ENCODE results near the gene RIGI. TPM values are rescaled to one million over a fixed set of nuclear protein-coding genes. Genes with fewer than 3 reads are reported as not detected.
"Not testable (repeated sequence)": the region's sequence is repeated elsewhere in the genome, so short reads cannot be mapped to it uniquely, and the experiment has no call there.

RIGI gene
- total RNA-seq, result 11.1 and 12.6 TPM in 2 replicates

DNA sequence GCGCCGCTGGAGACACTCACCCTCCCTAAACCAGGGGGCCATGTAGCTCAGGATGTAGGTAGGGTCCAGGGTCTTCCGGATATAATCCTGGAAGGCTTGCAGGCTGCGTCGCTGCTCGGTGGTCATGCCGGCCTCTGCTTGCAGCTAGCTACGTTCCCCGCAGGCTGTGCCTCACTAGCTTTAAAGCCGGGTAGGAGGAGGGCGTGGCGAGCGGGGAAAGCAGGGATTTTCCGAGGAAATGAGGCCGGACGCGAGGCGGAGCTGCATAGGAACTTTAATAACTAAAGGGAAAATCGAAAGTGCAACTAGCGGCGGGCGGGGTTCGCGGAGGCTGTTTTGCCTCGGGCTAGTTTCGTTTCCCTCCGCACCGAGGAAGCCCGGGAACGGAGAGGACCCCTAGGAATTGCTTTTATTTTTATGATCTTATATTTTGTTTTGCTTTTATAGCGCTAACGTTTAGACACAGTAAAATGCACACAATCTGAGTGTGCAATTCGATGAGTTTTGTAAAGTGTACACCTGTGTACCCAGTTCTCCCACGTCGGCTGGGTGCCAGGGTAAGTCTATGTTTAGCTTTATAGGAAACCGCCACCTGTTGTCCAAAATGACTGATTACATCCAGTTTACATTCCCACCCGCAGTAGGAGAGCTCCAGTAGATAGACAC, at the start of gene RIGI:
Gene RIGI (minus strand): TSS at position 156 of the 666 bp plus-strand sequence. CDS start 30 bp downstream, at position 126.
- peak; percentile 97 for DNase-seq (ENCODE audit: low read depth in 2 of 2)

DNA sequence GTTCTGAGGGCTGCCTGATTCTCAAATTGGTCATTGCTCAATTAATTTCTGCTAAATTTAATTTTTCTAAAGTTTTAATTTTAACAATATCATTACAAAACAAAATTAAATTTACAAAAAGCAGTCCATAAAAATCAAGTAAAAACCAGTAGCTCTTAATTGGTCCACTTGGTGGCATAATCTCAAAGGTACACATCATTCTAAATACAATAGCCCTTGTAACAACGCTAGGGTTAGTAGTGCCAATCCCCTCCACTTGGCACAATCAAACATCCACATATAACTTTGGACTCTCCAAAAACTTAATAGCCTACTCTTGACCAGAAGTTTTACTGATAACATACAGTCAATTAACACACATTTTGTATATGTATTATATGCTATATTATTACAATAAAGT, 48.9 kb upstream of the RIGI start:
- no peak for DNase-seq (ENCODE audit: low read depth in 2 of 2)

DNA sequence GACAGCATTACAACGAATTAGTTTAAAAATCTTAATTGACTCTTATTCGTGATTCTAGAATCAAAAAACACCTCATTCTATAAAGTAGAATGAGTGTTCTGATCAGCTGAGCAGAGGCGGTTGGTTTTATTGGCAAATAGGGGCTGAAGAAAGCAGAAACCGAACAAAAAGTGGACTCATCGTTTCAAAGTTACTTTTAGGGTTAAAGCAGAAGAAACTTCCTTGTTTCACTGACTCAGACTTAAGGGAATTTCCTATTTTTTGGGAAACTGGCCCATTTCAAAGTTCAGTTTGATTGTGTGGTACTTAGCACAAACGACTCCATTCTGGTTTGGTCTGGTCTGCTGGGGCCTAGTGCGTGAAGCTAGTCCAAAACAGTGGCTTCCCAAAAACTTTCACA, 47.8 kb upstream of the RIGI start:
- no peak for DNase-seq (ENCODE audit: low read depth in 2 of 2)

- DNase-seq (ENCODE audit: low read depth in 2 of 2), result peak; percentile 93 to 94
Observed at GRCh38 chr9:32572900-32573523, 47.0 kb upstream of the RIGI start, which contains the start of gene NDUFB6. Gene NDUFB6, minus strand, starts transcription at chr9:32573159. Its CDS starts 99 bp downstream, at chr9:32573060.

DNA sequence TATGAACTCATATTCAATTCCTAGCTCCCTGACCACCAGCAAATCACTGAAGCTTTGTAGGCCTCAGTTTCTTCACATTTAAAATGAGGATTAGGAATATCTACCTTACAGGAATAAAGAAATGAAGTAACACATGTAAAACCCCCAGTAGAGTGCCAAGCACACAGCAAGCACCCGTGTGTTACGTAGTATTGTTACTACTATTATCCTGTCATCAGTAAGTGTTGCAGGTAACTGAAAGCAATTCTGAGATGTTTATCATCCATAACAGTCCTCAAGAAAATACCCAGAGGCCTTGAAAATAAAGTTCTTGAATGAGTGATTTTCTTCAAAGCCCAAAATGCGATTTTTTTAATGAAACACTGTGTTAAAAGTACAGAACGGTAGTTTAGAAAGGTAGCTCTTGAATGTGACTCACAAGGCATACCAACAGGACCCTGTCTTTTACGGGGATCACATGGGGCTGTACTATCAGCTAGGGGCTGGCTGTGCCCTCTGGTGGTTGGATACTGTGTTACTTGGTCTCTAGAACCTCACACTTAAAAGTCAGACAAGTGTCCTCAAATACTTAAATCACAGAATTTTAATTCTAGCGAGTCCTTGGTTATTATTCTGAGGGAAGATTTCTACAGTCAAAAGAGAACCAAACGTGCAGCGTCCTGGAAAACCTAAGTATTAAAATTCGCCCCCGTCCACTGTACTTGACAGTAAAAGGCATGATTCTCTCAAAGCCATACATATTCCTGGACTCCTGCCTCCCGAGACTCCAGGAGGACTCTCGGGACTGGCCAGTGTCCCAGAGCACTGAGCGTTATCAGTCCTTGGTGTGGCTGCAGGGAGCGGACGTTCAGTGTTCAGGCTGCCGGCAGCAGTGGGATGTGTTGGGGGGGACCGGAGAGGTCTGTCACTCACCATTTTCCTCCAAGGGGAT, 46.2 kb upstream of the RIGI start:
- peak; percentile 86 to 88 for DNase-seq (ENCODE audit: low read depth in 2 of 2)

DNA sequence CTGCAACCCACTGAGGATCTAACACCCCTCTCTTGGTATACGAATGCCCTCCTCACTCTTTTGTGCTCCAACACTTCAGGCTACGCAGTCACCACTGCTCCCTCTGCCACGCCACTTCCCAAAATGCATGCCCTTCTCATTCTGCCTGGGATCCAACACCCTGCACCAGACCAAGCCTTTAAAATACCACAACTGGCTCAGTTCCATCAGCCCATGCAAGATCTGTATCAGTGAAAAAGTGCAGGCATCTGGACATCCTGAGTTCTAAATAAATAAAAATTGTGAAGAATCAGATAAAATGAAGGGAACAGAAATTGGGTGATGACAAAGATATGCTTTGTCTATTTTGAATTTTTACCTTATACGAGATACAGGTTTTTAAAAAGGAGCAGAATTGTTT, 44.3 kb upstream of the RIGI start:
- no peak for DNase-seq (ENCODE audit: low read depth in 2 of 2)

GRCh38 chr9:32566770-32567169, 40.8 kb upstream of the RIGI start:
- DNase-seq (ENCODE audit: low read depth in 2 of 2), result no peak

- no peak for DNase-seq (ENCODE audit: low read depth in 2 of 2)
Observed at GRCh38 chr9:32565967-32566366, 40.0 kb upstream of the RIGI start.

GRCh38 chr9:32558408-32558934, 32.5 kb upstream of the RIGI start:
- DNase-seq (ENCODE audit: low read depth in 2 of 2), result peak in 1 of 2 donors; percentile 42

DNA sequence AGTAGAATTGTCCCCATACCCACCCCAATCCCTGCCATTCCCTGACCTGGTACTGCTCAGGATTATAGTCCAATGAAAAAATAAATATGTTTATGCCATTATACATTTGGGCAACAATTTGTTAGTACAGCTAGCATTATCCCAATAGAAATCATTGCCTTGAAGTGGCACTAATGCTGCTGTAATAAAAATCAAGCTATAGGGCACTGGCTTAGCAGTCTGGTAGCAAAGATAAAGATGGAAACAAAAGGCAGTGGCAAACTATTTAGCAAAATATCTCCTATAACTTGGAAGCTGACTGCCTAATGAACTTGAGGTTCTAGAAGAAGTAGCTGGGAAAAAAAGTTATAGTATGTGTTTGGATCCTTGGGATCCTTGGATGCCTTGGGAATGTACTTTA, 28.6 kb upstream of the RIGI start:
- DNase-seq (ENCODE audit: low read depth in 2 of 2), result no peak

DNA sequence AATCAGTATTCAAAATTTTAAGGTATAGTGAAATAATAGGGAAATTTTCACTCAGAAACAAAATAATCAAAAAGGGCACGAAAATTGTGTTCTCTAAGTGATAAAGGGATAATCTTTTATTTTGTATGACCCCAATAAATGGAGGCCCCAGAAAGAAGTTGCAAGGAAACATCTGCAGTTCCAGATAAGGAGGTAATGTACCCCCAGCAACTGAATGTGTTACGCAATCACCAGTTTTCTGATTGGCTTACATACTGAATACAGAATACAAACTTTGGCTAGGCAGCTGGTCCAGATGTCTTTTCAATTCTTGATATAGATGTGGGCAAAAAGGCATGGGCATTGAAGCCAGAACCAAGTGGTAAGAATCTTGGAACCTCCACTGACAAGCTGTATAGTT, 28.1 kb upstream of the RIGI start:
- DNase-seq (ENCODE audit: low read depth in 2 of 2), result peak; percentile 8 to 22

- DNase-seq (ENCODE audit: low read depth in 2 of 2), result peak; percentile 94 to 95
Observed at GRCh38 chr9:32552172-32552872, 26.3 kb upstream of the RIGI start, which contains the start of the genes SMIM27 and TOPORS. Gene SMIM27, plus strand, starts transcription at chr9:32552327. Its CDS starts 108 bp downstream, at chr9:32552435. Gene TOPORS, minus strand, starts transcription at chr9:32552586. Its CDS starts 150 bp downstream, at chr9:32552436.

GRCh38 chr9:32551276-32552051, 25.5 kb upstream of the RIGI start:
- peak; percentile 44 to 50 for DNase-seq (ENCODE audit: low read depth in 2 of 2)

DNA sequence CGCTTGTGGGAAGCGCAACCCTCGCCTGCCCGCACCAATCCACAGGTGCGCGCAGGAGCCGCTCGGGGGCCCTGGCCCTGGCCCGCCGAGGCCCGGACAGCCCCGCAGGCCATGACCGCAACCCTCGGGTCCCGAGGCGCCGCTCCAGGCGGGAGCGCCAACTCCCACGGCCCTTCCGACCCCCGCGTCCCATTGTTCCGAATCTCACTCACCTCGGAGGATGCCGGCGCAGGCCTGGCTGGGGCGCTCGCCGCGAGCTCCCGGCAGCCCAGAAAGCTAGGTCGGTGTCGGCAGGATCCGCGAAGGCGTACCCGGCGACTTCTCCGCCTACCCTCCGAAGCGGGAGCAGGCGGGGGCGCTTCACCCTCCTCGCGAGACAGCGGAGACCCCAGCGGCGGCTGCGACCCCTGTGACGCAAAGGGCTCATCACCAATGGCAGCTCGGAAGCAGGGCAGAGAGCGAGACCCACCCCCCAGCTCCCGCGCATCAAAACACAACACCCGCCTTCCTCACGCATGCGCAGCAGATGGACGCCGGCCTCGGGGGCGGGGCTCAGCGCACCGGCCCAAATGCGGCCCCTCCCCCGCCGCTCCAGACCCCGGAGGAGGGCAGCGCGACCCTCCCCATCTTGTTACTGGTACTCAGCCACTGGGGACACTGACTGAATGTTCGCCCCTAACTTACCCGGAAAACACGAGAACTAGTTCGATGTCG, 24.7 kb upstream of the RIGI start:
- peak; percentile 96 to 98 for DNase-seq (ENCODE audit: low read depth in 2 of 2)

GRCh38 chr9:32550150-32550561, 24.2 kb upstream of the RIGI start:
- peak; percentile 50 to 67 for DNase-seq (ENCODE audit: low read depth in 2 of 2)

DNA sequence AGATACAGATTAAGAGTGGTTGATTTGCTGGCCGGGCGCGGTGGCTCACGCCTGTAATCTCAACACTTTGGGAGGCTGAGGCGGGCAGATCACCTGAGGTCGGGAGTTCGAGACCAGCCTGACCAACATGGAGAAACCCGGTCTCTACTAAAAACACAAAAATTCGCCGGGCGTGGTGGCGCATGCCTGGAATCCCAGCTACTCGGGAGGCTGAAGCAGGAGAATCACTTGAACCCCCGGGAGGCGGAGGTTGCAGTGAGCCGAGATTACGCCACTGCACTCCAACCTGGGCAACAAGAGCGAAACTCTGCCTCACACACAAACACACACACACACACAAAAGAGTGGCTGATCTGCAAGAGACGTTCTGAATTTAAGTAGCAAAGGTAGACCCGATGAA, 22.2 kb upstream of the RIGI start:
- DNase-seq (ENCODE audit: low read depth in 2 of 2), result not testable (repeated sequence)

DNA sequence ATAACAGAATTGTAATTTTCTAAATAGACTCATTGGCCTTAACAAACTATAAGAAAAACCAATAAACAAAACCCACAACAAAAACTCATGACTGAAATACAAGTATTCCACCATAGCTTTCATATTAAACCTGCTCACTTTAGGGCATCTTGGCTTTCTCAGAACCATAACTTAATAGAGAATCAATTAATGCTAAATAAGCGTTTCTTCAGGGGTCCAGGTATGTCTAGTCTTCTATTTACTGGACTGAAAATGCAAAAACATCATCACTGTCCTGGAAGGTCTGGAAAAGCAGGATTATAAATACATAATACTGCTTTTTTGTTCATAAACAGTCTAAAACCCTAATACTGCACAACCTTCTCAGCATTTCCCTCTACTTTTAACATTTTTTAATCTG, 19.9 kb upstream of the RIGI start:
- DNase-seq (ENCODE audit: low read depth in 2 of 2), result no peak

DNA sequence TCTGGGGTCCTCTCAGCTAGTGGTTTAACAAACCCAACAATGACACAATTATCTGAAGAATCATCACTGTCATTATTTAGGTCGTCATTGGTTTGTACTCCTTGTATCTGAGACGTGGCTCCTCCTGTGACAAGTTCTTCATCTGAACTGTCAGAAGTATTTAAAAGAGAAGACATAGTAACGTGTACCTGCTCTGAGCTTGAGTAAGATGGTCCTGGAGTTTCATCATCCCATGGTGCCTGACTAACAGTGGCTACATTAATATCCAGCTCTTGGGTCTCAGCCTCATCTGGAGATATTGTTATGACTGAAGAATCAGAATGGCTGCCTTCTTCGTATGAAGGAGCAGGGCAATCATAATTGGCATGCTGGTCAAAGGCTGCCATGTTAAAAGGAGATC, 17.1 kb upstream of the RIGI start:
- no peak for DNase-seq (ENCODE audit: low read depth in 2 of 2)

DNA sequence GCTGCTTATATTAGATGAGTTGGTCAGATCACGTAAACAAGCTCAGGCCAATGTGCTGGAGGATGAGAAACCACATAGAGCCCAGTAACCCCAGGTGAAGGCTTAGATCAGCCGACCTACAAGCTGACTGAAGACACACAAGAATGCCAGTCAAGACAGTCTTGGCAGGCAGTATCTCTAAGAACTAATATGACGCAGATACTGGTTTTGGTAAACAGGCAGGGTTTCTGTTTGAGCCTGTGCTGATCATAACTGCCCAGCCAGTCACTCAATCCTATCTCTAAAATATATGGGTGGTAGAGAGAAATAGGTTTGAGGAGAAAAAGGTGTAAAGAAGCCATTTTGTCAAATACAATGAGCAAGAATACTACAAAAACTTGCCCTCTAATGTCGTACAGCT, 7.8 kb upstream of the RIGI start:
- DNase-seq (ENCODE audit: low read depth in 2 of 2), result no peak

DNA sequence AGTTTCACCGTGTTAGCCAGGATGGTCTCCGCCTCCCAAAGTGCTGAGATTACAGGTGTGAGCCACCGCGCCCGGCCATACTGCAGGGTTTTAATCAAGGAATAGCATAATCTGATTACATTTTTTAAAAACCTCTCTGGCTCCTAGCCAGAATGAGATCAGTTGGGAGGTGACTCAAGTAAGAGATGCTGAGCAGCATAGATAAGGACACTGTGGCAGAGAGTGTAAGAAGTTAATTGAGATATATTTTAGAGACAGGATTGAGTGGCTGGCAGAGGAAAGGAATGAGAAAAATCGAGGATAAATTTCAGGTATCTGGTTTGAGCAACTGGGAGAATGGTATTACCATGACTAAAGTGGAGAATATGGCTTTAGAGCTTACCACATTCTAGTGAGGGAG, 7.3 kb upstream of the RIGI start:
- DNase-seq (ENCODE audit: low read depth in 2 of 2), result no peak
